Glutamatergic neuron (in vitro differentiated cells): ENCODE measurements around the gene EXD1. TPM values are rescaled to one million over a fixed set of nuclear protein-coding genes. Genes with fewer than 3 reads are reported as not detected.
"Not testable (repeated sequence)": the region's sequence is repeated elsewhere in the genome, so short reads cannot be mapped to it uniquely, and the experiment has no call there.

Source experiments
- DNase-seq: peaks from one replicate; pipeline ENCODE4 v3.0.0; 2022
- H3K27ac Mint-ChIP-seq: one replicate; pipeline ENCODE4 v1.8.0; 2020; ENCODE audit warnings: mild to moderate bottlenecking, mixed read lengths, inconsistent platforms; ENCODE audit not compliant: unreplicated experiment
- H3K27me3 Mint-ChIP-seq: one replicate; pipeline ENCODE4 v1.8.0; 2020; ENCODE audit warnings: mild to moderate bottlenecking, moderate library complexity, mixed read lengths, inconsistent platforms; ENCODE audit not compliant: unreplicated experiment
- H3K36me3 Mint-ChIP-seq: one replicate; pipeline ENCODE4 v1.8.0; 2020; ENCODE audit warnings: mild to moderate bottlenecking, mixed read lengths, inconsistent platforms; ENCODE audit not compliant: unreplicated experiment
- H3K4me1 Mint-ChIP-seq: one replicate; pipeline ENCODE4 v1.8.0; 2020; ENCODE audit warnings: mild to moderate bottlenecking, low read depth, mixed read lengths, inconsistent platforms; ENCODE audit not compliant: unreplicated experiment
- H3K4me3 Mint-ChIP-seq: one replicate; pipeline ENCODE4 v1.8.0; 2020; ENCODE audit warnings: mild to moderate bottlenecking, mixed read lengths, inconsistent platforms; ENCODE audit not compliant: unreplicated experiment
- H3K9me3 Mint-ChIP-seq: one replicate; pipeline ENCODE4 v1.8.0; 2020; ENCODE audit warnings: mild to moderate bottlenecking, moderate library complexity, mixed read lengths, inconsistent platforms; ENCODE audit not compliant: unreplicated experiment
- total RNA-seq: library from RNA; stranded (reverse); fragmentation: NEBNext Ultra II Directional; extraction: Animal tissue kit (Norgen Biotek cat#: 25700); gene quantifications from one replicate; pipeline ENCODE4 v1.2.1, GENCODE V29; 2021; ENCODE audit not compliant: unreplicated experiment
- TF ChIP-seq, protein P1 (sequence below): fragments of 200-600 bp; sonication (generic); IDR thresholded peaks from one replicate; pipeline ENCODE4 v1.5.0; 2021; ENCODE audit not compliant: partially characterized antibody, unreplicated experiment

The EXD1 gene
- total RNA-seq, 1 donor from 2014 or later = not detected

DNA sequence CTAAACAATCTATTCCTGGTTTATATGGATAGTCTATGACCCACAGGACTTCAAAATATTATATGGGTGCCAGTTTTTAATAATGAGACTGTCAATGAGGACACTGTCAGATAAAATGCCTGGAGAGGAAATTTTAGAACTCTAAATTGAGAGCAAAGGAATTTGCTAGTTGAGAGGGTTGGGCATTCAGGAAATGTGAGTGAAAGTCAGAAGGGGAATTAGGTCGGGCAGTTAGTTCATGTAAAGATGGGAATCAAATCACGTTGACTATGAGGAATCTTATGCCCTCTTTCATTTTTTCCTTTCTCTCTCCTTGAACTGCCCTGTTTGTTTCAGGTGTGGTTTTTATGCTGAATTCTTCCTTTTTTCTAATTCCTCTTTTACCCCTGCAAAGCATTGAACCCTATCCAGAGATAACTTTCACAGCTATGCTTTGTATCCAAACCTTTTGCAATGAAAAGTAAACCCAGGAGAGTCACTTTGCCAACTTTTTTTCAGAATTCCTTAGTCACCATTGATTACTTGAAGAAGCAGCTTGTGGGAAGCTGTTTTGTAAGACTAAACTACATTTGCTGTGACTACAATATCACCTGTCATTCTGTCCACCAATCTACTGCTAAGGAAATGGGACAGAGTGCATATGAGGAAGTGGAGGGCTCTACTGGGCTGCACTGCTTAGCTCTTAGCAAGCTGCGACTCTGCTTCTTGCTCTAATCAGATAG is 28.4 kb upstream of the EXD1 start:
- no peaks in the 10 kb centered on the region for H3K9me3 Mint-ChIP-seq
- H3K27ac Mint-ChIP-seq = no peak overlapping the region
- H3K36me3 Mint-ChIP-seq = no peaks in the 10 kb centered on the region
- TF ChIP-seq, protein P1, sequence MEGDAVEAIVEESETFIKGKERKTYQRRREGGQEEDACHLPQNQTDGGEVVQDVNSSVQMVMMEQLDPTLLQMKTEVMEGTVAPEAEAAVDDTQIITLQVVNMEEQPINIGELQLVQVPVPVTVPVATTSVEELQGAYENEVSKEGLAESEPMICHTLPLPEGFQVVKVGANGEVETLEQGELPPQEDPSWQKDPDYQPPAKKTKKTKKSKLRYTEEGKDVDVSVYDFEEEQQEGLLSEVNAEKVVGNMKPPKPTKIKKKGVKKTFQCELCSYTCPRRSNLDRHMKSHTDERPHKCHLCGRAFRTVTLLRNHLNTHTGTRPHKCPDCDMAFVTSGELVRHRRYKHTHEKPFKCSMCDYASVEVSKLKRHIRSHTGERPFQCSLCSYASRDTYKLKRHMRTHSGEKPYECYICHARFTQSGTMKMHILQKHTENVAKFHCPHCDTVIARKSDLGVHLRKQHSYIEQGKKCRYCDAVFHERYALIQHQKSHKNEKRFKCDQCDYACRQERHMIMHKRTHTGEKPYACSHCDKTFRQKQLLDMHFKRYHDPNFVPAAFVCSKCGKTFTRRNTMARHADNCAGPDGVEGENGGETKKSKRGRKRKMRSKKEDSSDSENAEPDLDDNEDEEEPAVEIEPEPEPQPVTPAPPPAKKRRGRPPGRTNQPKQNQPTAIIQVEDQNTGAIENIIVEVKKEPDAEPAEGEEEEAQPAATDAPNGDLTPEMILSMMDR = no peak
- no peak overlapping the region for H3K4me3 Mint-ChIP-seq
- H3K27me3 Mint-ChIP-seq = no peaks in the 10 kb centered on the region
- no peaks in the 10 kb centered on the region for H3K4me1 Mint-ChIP-seq
- no peak for DNase-seq

- H3K4me3 Mint-ChIP-seq = no peak overlapping the region
- H3K27ac Mint-ChIP-seq = no peak overlapping the region
- no peaks in the 10 kb centered on the region for H3K9me3 Mint-ChIP-seq
- TF ChIP-seq, protein P1 = no peak
- no peaks in the 10 kb centered on the region for H3K4me1 Mint-ChIP-seq
- no peaks in the 10 kb centered on the region for H3K36me3 Mint-ChIP-seq
- DNase-seq = no peak
- no peaks in the 10 kb centered on the region for H3K27me3 Mint-ChIP-seq
Observed at GRCh38 chr15:41256577-41257038, 26.1 kb upstream of the EXD1 start.

GRCh38 chr15:41256103-41256502 is 25.5 kb upstream of the EXD1 start:
- H3K4me3 Mint-ChIP-seq = no peak overlapping the region
- DNase-seq = no peak
- no peaks in the 10 kb centered on the region for H3K4me1 Mint-ChIP-seq
- no peaks in the 10 kb centered on the region for H3K27me3 Mint-ChIP-seq
- no peaks in the 10 kb centered on the region for H3K36me3 Mint-ChIP-seq
- TF ChIP-seq, protein P1 = no peak
- no peaks in the 10 kb centered on the region for H3K9me3 Mint-ChIP-seq
- H3K27ac Mint-ChIP-seq = no peak overlapping the region

DNA sequence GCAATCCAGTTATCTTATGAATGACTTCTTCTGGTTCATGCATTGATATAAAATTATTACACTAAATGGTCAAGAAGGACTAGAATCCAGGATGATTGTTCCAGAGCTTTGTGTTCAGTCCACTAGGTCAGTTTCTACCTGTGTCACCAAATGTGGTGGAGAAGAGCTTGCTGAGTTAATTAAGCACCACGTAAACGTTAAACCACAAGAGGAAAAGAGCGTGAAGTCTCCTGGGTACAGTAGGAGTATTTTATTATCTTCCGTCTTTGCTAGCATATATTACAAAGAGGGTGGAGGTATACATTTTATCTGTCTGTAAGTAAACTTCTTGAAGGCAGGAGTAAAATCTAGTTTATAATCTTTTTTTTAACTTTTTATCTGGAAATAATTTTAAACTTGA is 24.0 kb upstream of the EXD1 start:
- no peaks in the 10 kb centered on the region for H3K27me3 Mint-ChIP-seq
- TF ChIP-seq, protein P1 = no peak
- no peak overlapping the region for H3K27ac Mint-ChIP-seq
- H3K4me1 Mint-ChIP-seq = no peaks in the 10 kb centered on the region
- no peaks in the 10 kb centered on the region for H3K36me3 Mint-ChIP-seq
- H3K9me3 Mint-ChIP-seq = no peaks in the 10 kb centered on the region
- no peak for DNase-seq
- no peak overlapping the region for H3K4me3 Mint-ChIP-seq

GRCh38 chr15:41251411-41251810 is 20.9 kb upstream of the EXD1 start:
- H3K4me3 Mint-ChIP-seq = no peak overlapping the region
- no peak for DNase-seq
- H3K9me3 Mint-ChIP-seq = no peaks in the 10 kb centered on the region
- H3K27me3 Mint-ChIP-seq = no peaks in the 10 kb centered on the region
- no peaks in the 10 kb centered on the region for H3K36me3 Mint-ChIP-seq
- no peak overlapping the region for H3K27ac Mint-ChIP-seq
- no peaks in the 10 kb centered on the region for H3K4me1 Mint-ChIP-seq
- TF ChIP-seq, protein P1 = no peak

- not testable (repeated sequence) for DNase-seq, H3K4me3 Mint-ChIP-seq, H3K27me3 Mint-ChIP-seq, H3K36me3 Mint-ChIP-seq, H3K4me1 Mint-ChIP-seq, H3K27ac Mint-ChIP-seq, H3K9me3 Mint-ChIP-seq
Observed at GRCh38 chr15:41250745-41251144, 20.2 kb upstream of the EXD1 start.
